SK-N-DZ (cell line): ENCODE data around the gene HEBP1.

ENCODE experiments used
- DNase-seq: peaks from one replicate; pipeline ENCODE4 v3.0.0-alpha.2; 2015; ENCODE audit warnings: low spot score

HEBP1 gene

DNA sequence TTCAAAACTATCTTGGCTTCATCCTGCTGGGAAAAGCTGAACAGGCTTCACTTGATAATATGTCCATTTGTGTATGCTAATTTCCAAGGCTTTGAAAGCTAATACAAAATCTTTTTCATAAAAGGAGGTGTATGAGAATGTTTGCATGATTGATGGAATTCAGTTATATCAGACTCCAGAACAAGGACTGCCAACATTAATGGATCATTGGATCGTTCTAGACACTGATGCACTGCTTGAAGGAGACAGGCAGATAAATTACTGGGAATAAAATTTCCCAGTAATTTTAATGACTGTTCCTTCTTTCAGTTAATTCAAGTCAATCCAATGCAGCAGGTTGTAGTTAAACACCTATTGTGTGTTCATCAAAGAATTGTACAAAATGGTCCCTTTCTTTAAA lies 48.6 kb downstream of the HEBP1 start:
- no peak for DNase-seq

GRCh38 chr12:12947902-12948301 lies 52.2 kb downstream of the HEBP1 start:
- DNase-seq = no peak

- DNase-seq = no peak
Observed at GRCh38 chr12:12946686-12947355, 53.2 kb downstream of the HEBP1 start.

GRCh38 chr12:12945591-12945990 lies 54.5 kb downstream of the HEBP1 start:
- DNase-seq = no peak

DNA sequence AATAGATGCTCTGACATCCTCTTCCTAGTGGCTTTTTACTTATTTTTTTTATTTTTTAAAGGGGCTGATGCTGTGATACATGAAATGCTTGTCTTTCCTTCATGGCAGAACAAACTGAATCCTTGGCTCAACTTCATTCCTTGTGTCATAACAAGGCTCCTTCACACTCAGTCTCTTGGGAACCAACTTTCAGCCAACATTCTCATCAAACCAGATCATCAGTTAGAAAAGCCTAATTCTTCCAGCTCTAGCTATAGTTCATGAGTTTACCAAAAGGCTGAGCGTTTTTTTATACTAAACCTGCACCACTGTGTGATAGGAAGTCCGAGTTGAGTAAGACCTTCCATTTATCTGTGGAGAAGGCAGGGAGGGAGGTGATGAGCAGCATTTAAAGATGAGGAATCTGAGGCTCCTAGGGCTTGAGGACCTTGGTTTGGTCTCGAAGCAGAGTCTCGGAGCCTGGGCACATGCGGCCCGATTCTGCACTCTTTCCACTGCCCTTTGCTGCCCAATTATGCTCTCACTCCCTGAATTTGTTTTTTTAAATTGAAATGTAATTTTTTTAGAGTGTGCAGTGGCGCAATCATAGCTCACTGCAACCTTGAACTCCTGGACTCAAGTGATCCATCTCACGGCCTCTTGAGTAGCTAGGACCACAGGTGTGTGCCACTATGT lies 56.3 kb downstream of the HEBP1 start:
- no peak for DNase-seq

GRCh38 chr12:12941450-12942350 lies 58.4 kb downstream of the HEBP1 start:
- no peak for DNase-seq

- no peak for DNase-seq
Observed at GRCh38 chr12:12939888-12940287, 60.2 kb downstream of the HEBP1 start.

GRCh38 chr12:12938541-12938940 lies 61.5 kb downstream of the HEBP1 start:
- no peak for DNase-seq

DNA sequence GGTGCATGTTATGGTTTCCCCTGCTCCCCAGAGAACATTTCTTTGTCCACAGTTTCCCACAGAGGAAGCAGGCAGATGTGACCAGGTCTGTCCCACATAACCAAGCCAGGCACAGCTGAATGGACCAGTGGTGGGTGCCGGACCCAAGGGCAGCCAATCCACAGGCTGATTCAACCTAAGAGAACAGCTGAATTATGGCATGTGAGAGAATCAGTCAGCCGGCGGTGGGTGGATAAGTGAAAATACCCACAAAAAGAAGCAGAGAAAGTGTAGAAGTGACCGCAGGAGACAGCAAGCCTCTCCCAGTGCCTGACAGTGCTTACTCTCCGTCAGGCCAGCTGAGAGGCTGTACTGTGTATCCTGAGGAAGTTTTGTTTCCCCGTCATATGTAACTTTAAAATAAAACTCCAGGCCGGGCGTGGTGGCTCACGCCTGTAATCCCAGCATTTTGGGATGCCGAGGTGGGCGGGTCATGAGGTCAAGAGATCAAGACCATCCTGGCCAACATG lies 63.0 kb downstream of the HEBP1 start:
- no peak for DNase-seq

- no peak for DNase-seq
Observed at GRCh38 chr12:12934556-12934955, 65.5 kb downstream of the HEBP1 start.

GRCh38 chr12:12933742-12934141 lies 66.3 kb downstream of the HEBP1 start:
- DNase-seq = no peak

- no peak for DNase-seq
Observed at GRCh38 chr12:12930633-12931219, 69.3 kb downstream of the HEBP1 start.

DNA sequence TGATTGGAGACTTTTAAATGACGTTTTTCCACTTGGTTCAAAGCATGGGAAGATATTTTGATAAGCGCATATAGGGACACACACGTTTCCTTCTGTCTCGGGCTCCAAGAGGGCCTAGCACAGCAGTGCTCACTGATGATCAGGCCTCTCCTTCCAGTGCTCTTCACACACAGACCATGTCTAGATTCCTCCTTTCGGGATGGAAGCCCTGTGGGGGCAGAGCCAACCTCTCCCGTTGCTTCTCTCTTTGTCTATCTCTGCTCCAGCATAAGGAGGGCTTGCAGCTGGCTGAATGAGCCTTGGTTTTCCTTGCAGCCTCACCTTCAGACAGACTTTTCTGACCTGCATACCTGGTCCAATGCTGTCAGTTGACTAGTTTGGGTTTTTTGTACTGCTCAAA lies 70.4 kb downstream of the HEBP1 start:
- no peak for DNase-seq

GRCh38 chr12:12927211-12928079 lies 72.6 kb downstream of the HEBP1 start:
- DNase-seq = peak; percentile 85

- no peak for DNase-seq
Observed at GRCh38 chr12:12926571-12927071, 73.4 kb downstream of the HEBP1 start.

DNA sequence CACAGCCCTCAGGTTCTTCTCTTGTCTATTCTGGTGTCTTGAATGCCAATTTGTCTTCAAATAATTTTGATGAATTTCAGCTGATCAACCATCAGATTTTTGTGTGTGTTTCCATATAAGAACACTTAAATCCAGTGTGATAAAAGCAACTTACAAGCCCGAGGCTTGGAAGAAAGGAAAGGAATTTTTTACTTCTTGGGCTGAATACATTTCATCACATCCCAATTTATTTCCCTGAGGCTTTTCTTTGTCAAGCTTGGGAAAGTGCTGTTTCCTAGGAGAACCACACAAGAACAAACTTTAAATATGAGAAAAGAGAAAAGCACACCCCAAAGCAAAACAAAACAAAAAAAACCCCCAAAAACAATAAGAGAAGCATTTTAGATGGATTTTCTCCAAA lies 74.7 kb downstream of the HEBP1 start:
- DNase-seq = no peak
